GM13977 (cell line): Measurements from ENCODE around the gene KIAA1755.

Experiments used
- DNase-seq: peaks from one replicate; pipeline ENCODE4 v3.0.0; 2012; ENCODE audit warnings: low spot score
- CTCF ChIP-seq: IDR thresholded peaks from 2 replicates; pipeline ENCODE4 v1.5.1; 2012; ENCODE audit warnings: mild to moderate bottlenecking, control low read depth; ENCODE audit not compliant: insufficient read depth; ENCODE audit errors: extremely low read depth, missing control alignments
- in situ Hi-C: fragments of 300-500 bp; cut with MboI; formaldehyde crosslinking; loops from one replicate; pipeline ENCODE4 v1.12.0; 2022; ENCODE audit warnings: low sequenced_read_pairs, low pct_unique_long_range_greater_than_20kb, mixed read lengths, inconsistent platforms; ENCODE audit not compliant: unreplicated experiment

KIAA1755 gene

GRCh38 chr20:38193586-38194105 is 66.9 kb downstream of the KIAA1755 start:
- in situ Hi-C loops = no loop called here
- DNase-seq = no peak
- no peak for TF ChIP-seq CTCF

GRCh38 chr20:38192323-38192885 is 68.1 kb downstream of the KIAA1755 start:
- no peak for TF ChIP-seq CTCF
- DNase-seq = no peak
- in situ Hi-C loops = no loop called here

GRCh38 chr20:38191654-38192053 is 68.9 kb downstream of the KIAA1755 start:
- in situ Hi-C loops = no loop called here
- no peak for TF ChIP-seq CTCF
- DNase-seq = no peak

- in situ Hi-C loops = no loop called here
- DNase-seq = no peak
- no peak for TF ChIP-seq CTCF
Measured at GRCh38 chr20:38190936-38191371, 69.6 kb downstream of the KIAA1755 start.

GRCh38 chr20:38190166-38190565 is 70.4 kb downstream of the KIAA1755 start:
- in situ Hi-C loops = no loop called here
- no peak for DNase-seq
- TF ChIP-seq CTCF = no peak

- no peak for DNase-seq
- TF ChIP-seq CTCF = no peak
- in situ Hi-C loops = no loop called here
Measured at GRCh38 chr20:38187517-38187916, 73.0 kb downstream of the KIAA1755 start.
